ENCODE results near the gene CPNE2. TPM values are rescaled to one million over a fixed set of nuclear protein-coding genes. Genes with fewer than 3 reads are reported as not detected.
"Not testable (repeated sequence)": the region's sequence is repeated elsewhere in the genome, so short reads cannot be mapped to it uniquely, and the experiment has no call there.

CPNE2 gene
- total and polyA plus RNA-seq, 2 of the 8 experiments (the other 6 are each of a cell fraction or from before 2014, with no cell fraction given): 10.6 to 39.5 TPM

DNA sequence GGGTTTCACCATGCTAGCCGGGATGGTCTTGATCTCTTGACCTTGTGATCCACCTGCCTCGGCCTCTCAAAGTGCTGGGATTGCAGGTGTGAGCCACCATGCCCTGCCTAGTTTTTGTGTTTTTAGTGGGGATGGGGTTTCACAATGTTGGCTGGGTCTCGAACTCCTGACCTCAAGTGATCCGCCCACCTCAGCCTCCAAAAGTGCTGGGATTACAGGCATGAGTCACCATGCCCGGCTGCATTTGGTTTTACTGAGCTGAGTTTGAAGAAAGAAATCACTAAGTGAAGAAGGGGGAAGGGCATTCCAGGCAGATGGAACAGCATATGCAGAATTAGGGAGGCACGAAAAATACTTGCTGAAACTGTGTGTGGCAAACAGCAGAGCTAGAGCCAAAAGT is 7.6 kb downstream of the CPNE2 start:
- H2BK20ac ChIP-seq (ENCODE audit: low read length); H3K4me1 ChIP-seq (replicated peaks in 1 of 4; ENCODE audit: control insufficient read depth in 3 of 4, insufficient read depth in 4 of 4, low read length in 3 of 4); H3K27me3 ChIP-seq (replicated peaks in 1 of 4; ENCODE audit: control insufficient read depth in 3 of 4, extremely low read depth in 1 of 4, insufficient read depth in 3 of 4, low read length in 3 of 4); H3K18ac ChIP-seq (ENCODE audit: extremely low read depth, low read length); H3K4me3 ChIP-seq (ENCODE audit: extremely low read depth in 1 of 4, insufficient read depth in 2 of 4, low read depth in 3 of 4, low read length in 4 of 4); DNase-seq (ENCODE audit: low read depth in 1 of 2, low spot score in 2 of 2); H2AK5ac ChIP-seq (ENCODE audit: low read depth, low read length); H4K91ac ChIP-seq (replicated peaks; ENCODE audit: insufficient read length, low read length); H3K23ac ChIP-seq (ENCODE audit: insufficient read length); H3K4me2 ChIP-seq (ENCODE audit: insufficient read depth in 1 of 2, low read depth in 2 of 2, low read length in 2 of 2); H2BK12ac ChIP-seq (ENCODE audit: low read depth, low read length); H2BK120ac ChIP-seq (replicated peaks; ENCODE audit: low read depth, low read length); H3K79me1 ChIP-seq (ENCODE audit: low read depth, low read length); H4K5ac ChIP-seq (ENCODE audit: insufficient read length, low read depth, low read length); H3K56ac ChIP-seq (replicated peaks; ENCODE audit: insufficient read length, low read depth, low read length); H2BK5ac ChIP-seq (ENCODE audit: low read depth, low read length); H3K23me2 ChIP-seq (ENCODE audit: low read depth, low read length); H4K8ac ChIP-seq (ENCODE audit: extremely low read depth, insufficient read depth, low read length); H2BK15ac ChIP-seq (ENCODE audit: low read length); H4K20me1 ChIP-seq (replicated peaks in 1 of 2; ENCODE audit: control insufficient read depth in 1 of 2, insufficient read depth in 2 of 2, low read length in 2 of 2); H3K4ac ChIP-seq (replicated peaks; ENCODE audit: insufficient read length, low read depth, low read length); H2AFZ ChIP-seq (ENCODE audit: low read length); H3K79me2 ChIP-seq (ENCODE audit: control insufficient read depth in 1 of 2, insufficient read depth in 2 of 2, low read length in 2 of 2); H3K9ac ChIP-seq (replicated peaks in 1 of 4; ENCODE audit: extremely low read depth in 1 of 4, low read depth in 3 of 4, low read length in 3 of 4); H3K27ac ChIP-seq (ENCODE audit: low read depth, low read length); FAIRE-seq; H3K14ac ChIP-seq (ENCODE audit: insufficient read length); POLR2A ChIA-PET (ENCODE audit: partially characterized antibody); H3K36me3 ChIP-seq (ENCODE audit: control insufficient read depth in 2 of 4, insufficient read depth in 4 of 4, low read length in 3 of 4); H3K9me3 ChIP-seq (ENCODE audit: insufficient read depth in 2 of 2, low read depth in 1 of 2, low read length in 1 of 2): not testable (repeated sequence)
- WGBS, 2 experiments (ENCODE audit: extremely low coverage in 1 of 2, insufficient coverage in 1 of 2, insufficient read length in 1 of 2, insufficient replicate concordance in 2 of 2, low coverage in 1 of 2, low lambda C conversion rate in 2 of 2, missing lambda C conversion rate in 1 of 2): 84% methylated on average over 6 of the region's 6 CpGs; no CpG with 5 or more reads in 1 of the 2 experiments
- CTCF ChIA-PET (ENCODE audit: partially characterized antibody): interaction anchor here (1.4 to 13.6 kb wide), 6 partner anchors 8 to 134 kb away, joined by 3 to 100 read pairs (median 6); no protein-coding TSS in a partner anchor
